Measurements from ENCODE around the gene MRPS15.

- TF ChIP-seq, protein P1, sequence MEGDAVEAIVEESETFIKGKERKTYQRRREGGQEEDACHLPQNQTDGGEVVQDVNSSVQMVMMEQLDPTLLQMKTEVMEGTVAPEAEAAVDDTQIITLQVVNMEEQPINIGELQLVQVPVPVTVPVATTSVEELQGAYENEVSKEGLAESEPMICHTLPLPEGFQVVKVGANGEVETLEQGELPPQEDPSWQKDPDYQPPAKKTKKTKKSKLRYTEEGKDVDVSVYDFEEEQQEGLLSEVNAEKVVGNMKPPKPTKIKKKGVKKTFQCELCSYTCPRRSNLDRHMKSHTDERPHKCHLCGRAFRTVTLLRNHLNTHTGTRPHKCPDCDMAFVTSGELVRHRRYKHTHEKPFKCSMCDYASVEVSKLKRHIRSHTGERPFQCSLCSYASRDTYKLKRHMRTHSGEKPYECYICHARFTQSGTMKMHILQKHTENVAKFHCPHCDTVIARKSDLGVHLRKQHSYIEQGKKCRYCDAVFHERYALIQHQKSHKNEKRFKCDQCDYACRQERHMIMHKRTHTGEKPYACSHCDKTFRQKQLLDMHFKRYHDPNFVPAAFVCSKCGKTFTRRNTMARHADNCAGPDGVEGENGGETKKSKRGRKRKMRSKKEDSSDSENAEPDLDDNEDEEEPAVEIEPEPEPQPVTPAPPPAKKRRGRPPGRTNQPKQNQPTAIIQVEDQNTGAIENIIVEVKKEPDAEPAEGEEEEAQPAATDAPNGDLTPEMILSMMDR (IDR thresholded peaks at IDR 0.05; ENCODE audit: low read depth, low read length, poor library complexity, severe bottlenecking) = no peak
- TF ChIP-seq EZH2phosphoT487 (IDR thresholded peaks at IDR 0.05; ENCODE audit: borderline replicate concordance, low read length) = no peak
These were observed 8.5 kb upstream of the MRPS15 start for GRCh38 chr1:36472656-36473055.
